ENCODE measurements around the gene DGCR8.

Gene DGCR8

GRCh38 chr22:20033045-20033706 lies 46.9 kb upstream of the DGCR8 start:
- Histone ChIP-seq H3K9me2 (replicated peaks; ENCODE audit: insufficient read depth, low read length) (no peaks in the 10 kb centered on the region), H3F3A (ENCODE audit: insufficient read depth) (no peaks in the 10 kb centered on the region), H3K4me3 (ENCODE audit: insufficient read depth, low read length, poor library complexity, severe bottlenecking) (no peak overlapping the region), H3K79me2 (ENCODE audit: insufficient read depth, low read length) (no peaks in the 10 kb centered on the region), H4K20me1 (ENCODE audit: low read depth, low read length) (no peaks in the 10 kb centered on the region), H3K4me2 (ENCODE audit: low read depth, low read length, poor library complexity, severe bottlenecking) (no peak overlapping the region), H3K36me3 (ENCODE audit: low read length) (no peaks in the 10 kb centered on the region), H3K27ac (ENCODE audit: low read depth, low read length) (no peak overlapping the region), H3K9ac (ENCODE audit: low read length) (no peak overlapping the region), H3K27me3 (ENCODE audit: low read length) (no peaks in the 10 kb centered on the region), H2AFZ (ENCODE audit: low read depth, low read length, severe bottlenecking) (no peak overlapping the region), H3K9me3 (ENCODE audit: insufficient read depth, low read length) (no peaks in the 10 kb centered on the region)
- TF ChIP-seq, protein P1, sequence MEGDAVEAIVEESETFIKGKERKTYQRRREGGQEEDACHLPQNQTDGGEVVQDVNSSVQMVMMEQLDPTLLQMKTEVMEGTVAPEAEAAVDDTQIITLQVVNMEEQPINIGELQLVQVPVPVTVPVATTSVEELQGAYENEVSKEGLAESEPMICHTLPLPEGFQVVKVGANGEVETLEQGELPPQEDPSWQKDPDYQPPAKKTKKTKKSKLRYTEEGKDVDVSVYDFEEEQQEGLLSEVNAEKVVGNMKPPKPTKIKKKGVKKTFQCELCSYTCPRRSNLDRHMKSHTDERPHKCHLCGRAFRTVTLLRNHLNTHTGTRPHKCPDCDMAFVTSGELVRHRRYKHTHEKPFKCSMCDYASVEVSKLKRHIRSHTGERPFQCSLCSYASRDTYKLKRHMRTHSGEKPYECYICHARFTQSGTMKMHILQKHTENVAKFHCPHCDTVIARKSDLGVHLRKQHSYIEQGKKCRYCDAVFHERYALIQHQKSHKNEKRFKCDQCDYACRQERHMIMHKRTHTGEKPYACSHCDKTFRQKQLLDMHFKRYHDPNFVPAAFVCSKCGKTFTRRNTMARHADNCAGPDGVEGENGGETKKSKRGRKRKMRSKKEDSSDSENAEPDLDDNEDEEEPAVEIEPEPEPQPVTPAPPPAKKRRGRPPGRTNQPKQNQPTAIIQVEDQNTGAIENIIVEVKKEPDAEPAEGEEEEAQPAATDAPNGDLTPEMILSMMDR (IDR thresholded peaks at IDR 0.05; ENCODE audit: insufficient read depth, low read length, poor library complexity, severe bottlenecking) = no peak
- no peak for TF ChIP-seq EZH2phosphoT487 (conservative IDR thresholded peaks at IDR 0.05; ENCODE audit: low read length)

DNA sequence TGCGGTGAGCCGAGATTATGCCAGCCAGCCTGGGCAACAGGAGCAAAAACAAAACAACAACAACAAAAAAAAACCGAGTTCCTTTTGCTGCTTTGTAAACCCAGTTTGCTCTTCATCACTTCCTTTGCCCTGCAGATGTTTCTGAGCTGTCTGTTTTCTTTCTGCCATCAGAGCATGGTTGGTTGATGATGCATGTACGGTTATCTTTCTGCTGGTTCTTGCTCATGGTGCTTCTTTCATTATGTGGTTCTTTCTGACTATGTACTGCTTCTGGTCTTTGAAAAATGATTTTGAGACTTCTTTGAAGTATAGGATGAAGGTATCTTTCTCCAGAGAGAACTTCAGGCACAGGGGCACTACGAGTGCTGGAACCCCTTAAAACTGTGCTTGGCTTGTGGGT lies 45.9 kb upstream of the DGCR8 start:
- Histone ChIP-seq H3K9me3 (ENCODE audit: insufficient read depth, low read length) (no peaks in the 10 kb centered on the region), H4K20me1 (ENCODE audit: low read depth, low read length) (no peaks in the 10 kb centered on the region), H3F3A (ENCODE audit: insufficient read depth) (no peaks in the 10 kb centered on the region), H3K27me3 (ENCODE audit: low read length) (no peaks in the 10 kb centered on the region), H3K9ac (ENCODE audit: low read length) (no peak overlapping the region), H3K9me2 (replicated peaks; ENCODE audit: insufficient read depth, low read length) (no peaks in the 10 kb centered on the region), H3K4me2 (ENCODE audit: low read depth, low read length, poor library complexity, severe bottlenecking) (no peak overlapping the region), H3K27ac (ENCODE audit: low read depth, low read length) (no peak overlapping the region), H3K36me3 (ENCODE audit: low read length) (no peaks in the 10 kb centered on the region), H3K4me3 (ENCODE audit: insufficient read depth, low read length, poor library complexity, severe bottlenecking) (no peak overlapping the region), H3K79me2 (ENCODE audit: insufficient read depth, low read length) (no peaks in the 10 kb centered on the region), H2AFZ (ENCODE audit: low read depth, low read length, severe bottlenecking) (no peak overlapping the region)
- TF ChIP-seq EZH2phosphoT487 (conservative IDR thresholded peaks at IDR 0.05; ENCODE audit: low read length) = no peak
- TF ChIP-seq, protein P1 (IDR thresholded peaks at IDR 0.05; ENCODE audit: insufficient read depth, low read length, poor library complexity, severe bottlenecking) = no peak

DNA sequence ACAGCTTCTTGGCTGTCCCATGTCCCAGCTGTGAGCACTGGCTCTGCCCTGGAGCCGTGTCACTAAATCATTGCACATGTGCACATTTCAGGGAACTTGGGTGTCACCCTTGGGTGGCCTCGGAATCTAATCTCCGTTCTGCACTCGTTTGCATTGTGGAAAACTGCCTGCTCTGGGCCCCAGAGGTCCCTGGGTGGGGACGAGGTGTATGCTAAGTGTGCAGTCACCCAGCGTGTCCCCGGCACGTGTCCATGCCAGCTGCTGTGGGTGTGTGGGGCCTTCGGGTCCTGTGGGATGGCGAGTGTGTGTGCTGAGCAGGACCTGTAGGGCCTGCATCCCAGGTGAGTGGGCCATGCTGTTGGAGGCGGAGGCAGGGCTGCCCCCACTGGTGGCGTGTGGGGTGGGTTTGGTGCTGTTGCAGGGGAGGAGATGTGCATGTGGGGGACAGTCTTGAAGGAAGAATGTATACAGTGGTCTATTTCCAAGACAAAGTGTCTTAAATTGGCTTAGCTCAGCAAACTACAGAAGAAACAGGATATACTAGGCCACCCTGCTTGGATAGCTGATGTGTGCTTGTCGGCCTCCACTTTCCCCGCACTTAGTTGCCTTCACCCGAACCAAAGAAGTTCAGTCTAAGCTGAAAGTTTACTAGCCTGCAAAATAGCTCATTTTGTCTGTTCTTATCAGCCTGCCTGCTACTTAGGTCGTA lies 44.5 kb upstream of the DGCR8 start:
- no peaks in the 10 kb centered on the region for H3F3A ChIP-seq (ENCODE audit: insufficient read depth)
- H2AFZ ChIP-seq (ENCODE audit: low read depth, low read length, severe bottlenecking) = no peak overlapping the region
- no peaks in the 10 kb centered on the region for H4K20me1 ChIP-seq (ENCODE audit: low read depth, low read length)
- H3K36me3 ChIP-seq (ENCODE audit: low read length) = no peaks in the 10 kb centered on the region
- TF ChIP-seq EZH2phosphoT487 (conservative IDR thresholded peaks at IDR 0.05; ENCODE audit: low read length) = no peak
- TF ChIP-seq, protein P1 (IDR thresholded peaks at IDR 0.05; ENCODE audit: insufficient read depth, low read length, poor library complexity, severe bottlenecking) = no peak
- H3K9ac ChIP-seq (ENCODE audit: low read length) = no peak overlapping the region
- H3K79me2 ChIP-seq (ENCODE audit: insufficient read depth, low read length) = no peaks in the 10 kb centered on the region
- no peaks in the 10 kb centered on the region for H3K9me2 ChIP-seq (replicated peaks; ENCODE audit: insufficient read depth, low read length)
- no peak overlapping the region for H3K4me3 ChIP-seq (ENCODE audit: insufficient read depth, low read length, poor library complexity, severe bottlenecking)
- no peak overlapping the region for H3K27ac ChIP-seq (ENCODE audit: low read depth, low read length)
- no peaks in the 10 kb centered on the region for H3K27me3 ChIP-seq (ENCODE audit: low read length)
- H3K4me2 ChIP-seq (ENCODE audit: low read depth, low read length, poor library complexity, severe bottlenecking) = no peak overlapping the region
- H3K9me3 ChIP-seq (ENCODE audit: insufficient read depth, low read length) = no peaks in the 10 kb centered on the region

Data from SU-DHL-6 (cell line).